NCI-H2029 (cell line): ENCODE measurements around the gene KPNB1.

Source experiments
- DNase-seq: peaks from one replicate; lab custom pipeline; 2025; lab: John Stamatoyannopoulos, UW

Gene KPNB1

DNA sequence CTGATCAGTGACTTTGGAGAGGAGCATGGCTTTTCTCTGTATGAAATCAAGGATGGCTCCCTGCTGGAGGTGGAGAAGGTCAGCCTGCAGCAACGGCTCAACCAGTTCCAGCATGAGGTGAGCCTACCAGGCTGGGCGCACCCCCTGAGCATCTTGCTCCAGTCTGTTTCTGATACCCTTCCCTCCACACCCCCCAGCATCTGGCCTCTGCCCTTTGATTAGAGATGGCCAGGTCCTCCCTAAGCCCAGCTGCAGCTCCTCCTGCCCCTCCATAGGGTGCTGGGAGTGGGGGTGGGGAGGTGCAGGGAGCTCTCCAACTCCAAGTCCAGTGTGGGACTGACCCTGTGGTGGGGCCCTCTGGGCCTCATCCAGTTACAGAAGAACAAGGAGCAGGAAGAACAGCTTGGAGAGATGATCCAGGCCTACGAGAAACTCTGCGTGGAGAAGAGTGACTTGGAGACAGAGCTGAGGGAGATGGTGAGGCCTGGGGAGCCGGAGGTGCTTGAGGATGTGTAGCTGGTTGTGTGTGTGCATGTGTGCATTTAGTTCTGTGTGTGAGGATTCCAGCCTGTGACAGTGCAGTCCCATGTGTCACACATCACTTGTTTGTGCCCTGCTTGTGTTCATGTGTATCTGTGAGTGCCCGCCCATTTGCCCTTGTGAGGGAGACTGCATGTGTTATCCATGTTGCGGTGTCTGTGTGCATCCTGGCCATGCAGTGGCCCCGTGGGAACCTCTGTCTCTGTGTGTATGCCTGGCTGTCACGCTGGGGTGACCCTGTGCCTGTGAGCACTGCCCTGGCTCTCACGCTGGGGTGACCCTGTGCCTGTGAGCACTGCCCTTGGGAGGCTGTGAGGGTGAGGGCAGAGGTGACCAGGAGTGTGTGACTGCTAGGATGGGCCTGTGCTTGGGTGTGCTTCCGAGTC, 47.3 kb downstream of the KPNB1 start:
- DNase-seq = no peak

DNA sequence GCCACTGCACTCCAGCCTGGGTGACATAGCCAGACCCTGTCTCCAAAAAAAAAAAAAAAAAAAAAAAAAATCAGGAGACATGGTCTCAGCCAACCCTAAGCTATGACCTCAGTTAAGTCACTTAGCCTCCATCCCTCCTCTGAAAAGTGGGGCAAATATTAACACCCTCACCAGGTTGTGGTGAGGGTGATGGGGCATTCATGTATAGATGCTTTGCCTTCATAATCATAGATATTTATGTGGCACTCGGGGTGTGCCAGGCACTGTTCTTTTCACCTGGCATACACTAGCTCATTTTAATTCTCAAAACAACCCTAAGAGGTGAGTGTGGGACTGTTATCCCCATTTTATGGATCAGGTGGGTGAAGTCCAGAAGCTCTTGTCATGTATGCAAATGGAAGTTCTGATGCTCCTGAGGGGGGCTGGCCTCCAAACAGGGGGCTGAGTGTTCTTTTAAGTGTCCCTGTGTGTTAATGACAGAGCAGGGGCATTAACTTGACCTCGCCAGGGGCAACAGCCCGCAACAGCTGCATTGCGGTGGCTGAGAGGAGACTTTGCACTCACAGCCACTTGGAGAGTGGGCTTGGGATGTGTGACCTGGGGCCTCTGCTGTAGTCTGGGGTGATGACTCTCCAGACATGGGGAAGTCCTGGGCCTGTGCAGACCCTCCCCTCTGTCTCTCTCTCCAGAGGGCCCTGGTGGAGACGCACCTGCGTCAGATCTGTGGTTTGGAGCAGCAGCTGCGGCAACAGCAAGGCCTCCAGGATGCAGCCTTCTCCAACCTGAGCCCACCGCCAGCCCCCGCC, 48.4 kb downstream of the KPNB1 start:
- DNase-seq = no peak

DNA sequence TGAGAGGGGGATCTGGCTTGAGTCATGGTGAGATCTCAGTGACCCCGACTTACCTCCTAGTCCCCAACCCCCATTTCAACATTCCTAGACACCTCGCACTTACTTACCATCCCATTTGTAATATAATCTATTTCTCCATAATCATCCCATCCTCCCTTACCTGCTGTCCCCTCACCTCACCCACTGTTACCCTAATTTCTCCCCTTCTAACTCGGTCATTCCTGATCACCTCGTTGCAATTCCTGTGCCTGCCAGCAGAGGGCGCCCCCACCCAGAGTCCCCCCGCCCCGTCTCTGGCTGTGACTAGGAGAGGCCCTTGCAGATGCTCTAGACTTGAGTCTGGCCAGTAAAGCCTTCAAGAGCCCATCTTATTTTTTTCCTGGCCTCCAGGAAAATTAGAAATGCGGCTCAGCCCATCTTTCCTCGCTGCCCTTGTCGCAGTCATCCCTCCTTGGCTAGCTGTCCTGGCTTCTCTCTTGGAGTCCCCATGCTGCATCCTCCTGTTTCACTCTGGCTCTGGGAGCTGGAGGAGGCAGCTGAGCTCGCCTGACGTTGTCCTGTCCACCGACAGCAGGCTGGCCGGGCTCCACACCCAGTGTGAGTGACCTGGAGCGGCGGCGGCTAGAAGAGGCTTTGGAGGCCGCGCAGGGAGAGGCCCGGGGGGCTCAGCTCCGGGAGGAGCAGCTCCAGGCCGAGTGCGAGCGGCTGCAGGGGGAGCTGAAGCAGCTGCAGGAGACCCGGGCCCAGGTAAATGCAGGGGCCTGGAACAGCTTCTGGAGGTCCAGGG, 49.2 kb downstream of the KPNB1 start:
- DNase-seq = no peak

DNA sequence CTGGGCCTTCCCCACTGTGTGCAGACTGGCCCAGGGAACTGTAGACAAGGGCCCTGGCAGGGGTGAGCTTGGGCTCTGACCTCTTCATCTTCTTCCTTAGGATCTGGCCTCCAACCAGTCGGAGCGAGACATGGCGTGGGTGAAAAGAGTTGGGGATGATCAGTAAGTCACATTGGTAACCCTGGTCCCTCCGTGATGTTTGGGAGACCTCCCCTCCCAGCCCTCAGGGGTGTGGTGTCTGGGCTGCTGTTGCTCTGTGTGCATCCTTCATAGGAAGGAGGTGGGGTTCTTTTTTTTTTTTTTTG, 49.8 kb downstream of the KPNB1 start:
- no peak for DNase-seq

DNA sequence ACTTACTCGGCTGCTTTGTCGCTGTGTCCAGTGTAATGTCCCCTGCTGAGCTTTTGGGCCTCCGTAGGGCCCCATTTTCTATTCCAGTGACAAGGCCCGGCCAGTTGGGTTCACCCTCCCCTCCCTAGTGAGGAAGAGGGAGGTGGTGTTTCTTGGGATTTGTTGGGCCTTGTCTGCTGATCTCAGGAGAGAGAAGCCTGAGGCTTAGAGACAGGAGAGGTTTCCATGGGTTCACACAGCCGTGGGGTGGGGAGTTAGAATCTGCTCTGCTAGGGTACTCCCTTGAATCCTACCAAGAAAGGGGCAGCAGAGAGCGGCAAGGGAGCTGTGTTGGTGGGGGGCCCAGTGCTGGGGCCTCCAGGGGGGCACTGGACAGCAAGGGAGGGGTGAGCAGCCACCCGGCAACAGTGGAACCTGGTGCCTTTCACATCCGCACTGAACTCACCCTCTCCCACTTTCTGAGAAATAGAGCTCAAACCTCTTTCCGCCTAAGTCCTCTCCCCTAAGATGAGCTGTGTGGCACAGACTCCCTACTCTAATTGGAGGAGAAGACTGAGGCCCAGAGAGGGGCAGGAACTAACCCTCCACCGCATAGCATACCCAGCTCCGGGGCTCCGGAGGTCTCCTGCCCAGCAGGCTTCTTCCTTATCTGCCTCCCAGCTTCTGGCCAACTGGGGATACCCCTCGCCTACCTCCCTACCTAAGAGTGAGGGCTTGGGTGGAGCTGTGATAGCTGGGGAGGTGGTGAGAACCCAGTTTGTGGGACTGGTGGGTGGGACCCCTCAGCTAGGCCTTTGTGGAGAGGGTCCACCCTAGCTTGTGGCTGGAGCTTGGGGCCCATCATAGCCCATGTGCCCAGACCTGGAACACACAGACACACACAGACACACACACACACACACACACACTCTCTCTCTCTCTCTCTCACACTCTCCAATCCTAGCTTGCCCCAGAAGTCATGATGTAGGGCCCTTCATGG, 51.0 kb downstream of the KPNB1 start:
- DNase-seq = no peak

DNA sequence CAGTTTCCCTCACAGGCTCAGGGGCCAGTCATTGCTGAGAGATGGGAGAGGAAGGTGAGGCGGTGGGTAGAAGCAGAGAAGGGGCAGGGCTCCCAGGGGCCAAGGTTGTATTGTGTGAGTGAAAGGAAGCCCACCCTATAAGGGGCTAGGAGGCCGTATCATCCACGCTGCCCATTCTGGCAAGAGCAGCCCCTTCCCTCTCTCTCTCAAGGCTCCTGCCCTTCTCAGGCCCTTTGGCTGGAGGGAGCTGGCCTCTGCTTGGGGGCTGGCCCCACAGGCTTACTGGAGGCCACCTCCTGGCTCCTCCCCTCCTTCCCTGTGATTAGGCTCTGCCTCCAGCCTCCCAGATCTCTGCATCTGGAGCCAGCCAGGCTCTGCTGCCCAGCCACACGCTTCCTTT, 51.9 kb downstream of the KPNB1 start:
- DNase-seq = no peak

DNA sequence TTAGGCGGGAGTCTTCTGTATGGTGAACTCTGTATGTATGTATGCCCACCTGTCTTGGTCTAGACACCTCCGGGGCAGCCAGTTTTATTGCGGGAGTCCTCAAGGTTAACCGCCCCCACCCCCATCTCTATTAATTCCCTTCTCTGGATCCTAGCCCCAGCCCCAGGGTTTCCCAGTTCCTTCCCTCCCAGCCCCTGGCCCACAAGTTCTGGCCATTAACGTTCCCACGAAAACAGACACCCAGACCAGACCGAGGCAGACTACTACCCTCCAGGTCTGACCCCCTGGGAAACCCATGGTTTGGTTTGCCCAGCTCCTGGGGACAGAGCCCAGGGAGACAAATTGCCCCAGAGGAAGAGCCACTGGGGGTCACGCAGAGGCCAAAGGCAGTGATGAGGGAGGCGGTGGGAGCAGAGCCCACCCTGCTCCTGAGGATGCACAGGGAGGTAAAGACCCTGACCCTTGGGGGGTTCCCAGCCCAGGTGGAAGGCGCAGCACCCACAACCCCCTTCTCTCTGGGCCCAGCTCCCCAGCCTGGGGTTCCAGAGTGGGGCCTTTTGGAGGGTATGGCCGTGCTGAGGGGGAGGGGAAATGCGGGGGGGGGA, 52.8 kb downstream of the KPNB1 start:
- DNase-seq = no peak

DNA sequence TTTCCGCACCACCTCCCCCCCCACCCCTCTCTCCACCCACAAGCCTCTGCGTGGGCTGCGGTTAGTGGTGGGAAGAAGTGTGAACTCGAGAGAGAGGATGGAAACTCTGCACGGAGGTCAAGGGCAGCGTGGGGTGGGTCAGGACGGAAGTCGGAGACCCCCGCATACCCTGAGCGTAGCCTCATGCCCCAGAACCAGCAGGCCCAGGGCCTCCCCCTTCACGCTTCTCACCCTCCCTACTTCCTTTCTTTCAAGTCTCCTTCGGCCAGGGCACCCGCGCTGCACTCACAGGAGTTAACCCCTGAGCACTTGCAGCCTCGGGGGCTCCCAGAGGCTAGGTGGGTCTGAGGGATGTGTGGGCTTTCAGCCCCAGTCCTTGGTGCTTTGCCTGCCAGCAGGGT, 53.5 kb downstream of the KPNB1 start:
- no peak for DNase-seq

GRCh38 chr17:47703671-47704070, 54.0 kb downstream of the KPNB1 start:
- DNase-seq = no peak

GRCh38 chr17:47704116-47704515, 54.4 kb downstream of the KPNB1 start:
- DNase-seq = no peak

DNA sequence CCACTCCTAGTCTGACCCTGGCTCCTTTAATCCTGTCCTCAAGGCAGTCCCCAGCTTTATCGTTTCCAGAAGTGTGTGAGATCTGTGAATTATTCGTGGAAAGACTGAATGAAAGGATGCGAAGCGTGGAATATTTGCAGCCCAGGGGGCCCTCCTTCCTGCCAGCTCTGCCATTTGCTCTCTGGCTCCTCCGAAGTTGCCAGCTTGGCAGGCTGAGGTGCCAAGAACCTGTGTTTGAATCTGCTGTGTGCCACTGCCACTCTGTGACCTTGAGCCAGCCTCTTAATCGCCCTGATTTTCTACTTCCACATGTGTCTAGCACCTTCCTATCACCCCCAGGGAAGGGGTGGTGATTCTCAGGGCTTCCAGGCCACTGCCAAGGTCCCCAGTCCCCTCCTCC, 55.0 kb downstream of the KPNB1 start:
- no peak for DNase-seq

DNA sequence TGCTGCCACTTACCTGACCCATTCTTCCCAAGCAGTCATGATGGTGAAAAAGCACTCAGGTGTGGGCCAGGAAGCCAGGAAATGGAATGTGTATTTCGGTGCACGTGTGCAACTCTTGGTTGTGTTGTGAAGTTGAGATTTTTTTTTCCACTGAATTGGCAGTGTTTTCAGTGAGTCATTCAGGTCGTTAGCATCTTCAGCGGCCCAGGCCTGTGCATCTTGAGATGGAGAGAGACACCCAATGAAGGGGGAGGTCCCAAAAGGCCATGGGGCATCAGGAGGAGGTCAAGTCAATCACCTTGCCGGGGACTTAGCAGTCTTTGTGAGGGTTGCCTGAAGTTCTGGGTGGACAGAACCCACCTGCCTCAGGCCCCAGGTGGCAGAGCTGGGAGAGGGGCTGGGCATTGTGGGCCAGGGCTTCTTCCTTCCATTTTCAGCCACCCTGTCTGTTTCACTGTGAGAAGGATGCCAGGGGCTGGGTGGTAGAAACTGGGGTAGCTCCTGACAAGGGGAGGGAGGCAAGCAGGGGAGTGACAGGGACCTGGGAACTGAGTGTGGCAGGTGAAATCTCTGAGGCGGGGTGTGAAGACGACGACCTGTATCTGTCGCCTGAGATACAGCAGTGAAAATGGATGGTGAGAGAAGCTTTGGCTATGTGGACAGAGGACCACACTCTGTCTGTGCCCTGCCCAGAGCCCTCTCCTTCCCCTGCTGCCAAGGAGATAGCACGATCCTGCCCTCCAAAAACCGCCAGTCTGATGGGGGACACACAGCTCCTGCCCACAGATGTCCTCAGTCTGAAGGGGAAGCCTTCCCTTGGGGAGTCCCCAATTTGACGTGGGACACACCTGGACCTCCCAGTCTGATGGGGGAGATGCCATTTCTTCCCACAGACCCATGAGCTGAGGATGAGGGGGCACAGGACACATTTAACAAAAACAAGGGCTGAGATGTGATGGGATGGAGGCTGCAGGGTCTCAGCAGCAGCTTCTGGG, 56.1 kb downstream of the KPNB1 start:
- DNase-seq = no peak

DNA sequence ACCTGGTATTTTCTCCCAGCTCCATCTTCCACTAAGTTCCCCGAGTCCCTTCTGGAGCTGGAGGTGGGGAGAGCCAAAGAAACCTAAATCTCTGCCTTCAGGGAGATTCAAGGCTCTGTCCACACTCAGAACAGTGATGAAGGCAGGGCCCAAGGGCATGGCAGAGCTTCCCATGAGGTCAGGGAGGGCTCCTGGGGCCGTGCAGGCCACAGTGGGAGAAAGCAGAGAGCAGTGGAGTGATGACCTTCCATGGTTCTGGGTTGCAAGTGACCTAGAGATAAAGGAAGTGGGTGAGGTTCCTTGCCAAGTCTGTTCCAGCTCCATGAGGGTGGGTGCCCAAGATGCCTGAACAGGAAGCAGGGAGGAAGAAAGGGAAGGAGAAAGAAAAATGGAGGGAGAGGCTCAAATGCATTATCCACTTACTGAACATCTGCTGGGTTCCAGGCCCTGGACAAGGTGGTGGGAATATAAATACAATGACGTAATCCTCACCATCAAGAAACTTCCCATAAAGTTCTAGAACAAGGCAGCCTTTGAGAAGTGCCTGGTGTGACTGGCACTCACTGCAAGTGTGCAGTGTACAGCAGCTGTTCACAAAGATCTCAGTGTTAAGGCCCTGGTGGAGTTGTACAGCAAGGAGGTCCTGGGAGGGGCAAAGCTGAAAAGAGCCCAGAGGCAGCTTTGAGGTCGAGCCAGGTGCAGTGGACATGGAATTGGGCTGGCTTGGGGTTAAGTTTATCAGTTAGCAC, 57.5 kb downstream of the KPNB1 start:
- DNase-seq = no peak

DNA sequence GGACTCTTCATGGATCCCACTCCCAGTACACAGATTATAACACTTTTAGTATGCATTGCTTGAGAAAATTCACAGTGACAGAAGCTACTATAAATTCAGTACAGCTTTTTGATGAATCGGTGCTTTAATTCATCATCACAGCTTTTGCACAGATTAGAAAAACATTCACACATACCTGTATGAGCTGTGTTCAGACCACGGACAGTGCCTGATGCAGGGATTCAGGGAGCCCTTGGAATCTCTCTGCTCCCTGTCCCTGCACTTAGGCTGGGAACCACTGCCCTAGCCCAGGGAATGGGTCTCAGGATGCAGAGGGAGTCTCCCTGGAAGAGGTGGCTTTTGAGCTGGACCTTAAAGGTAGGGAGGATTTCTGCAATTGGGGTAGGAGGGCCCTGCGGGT, 58.2 kb downstream of the KPNB1 start:
- no peak for DNase-seq

DNA sequence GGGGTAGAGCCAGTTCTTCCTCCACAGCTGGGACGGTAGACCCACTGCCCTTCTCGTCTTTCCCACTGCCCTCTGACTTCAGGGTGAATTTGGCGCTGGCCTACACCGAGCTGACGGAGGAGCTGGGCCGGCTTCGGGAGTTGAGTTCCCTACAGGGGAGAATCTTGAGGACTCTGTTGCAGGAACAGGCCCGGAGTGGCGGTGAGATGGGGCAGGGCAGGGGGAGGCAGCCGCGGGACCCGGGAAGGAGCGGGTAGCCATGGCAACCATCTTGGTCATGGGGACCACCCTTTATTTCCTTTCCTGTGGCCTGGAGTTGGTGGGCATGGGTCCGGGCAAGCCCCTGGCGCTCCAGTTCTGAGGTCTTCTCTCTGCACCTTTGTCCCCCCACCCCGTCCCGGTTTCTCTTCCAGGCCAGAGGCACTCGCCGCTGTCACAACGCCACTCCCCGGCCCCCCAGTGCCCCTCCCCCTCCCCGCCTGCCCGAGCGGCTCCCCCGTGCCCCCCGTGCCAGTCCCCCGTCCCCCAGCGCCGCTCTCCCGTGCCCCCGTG, 58.7 kb downstream of the KPNB1 start:
- no peak for DNase-seq

DNA sequence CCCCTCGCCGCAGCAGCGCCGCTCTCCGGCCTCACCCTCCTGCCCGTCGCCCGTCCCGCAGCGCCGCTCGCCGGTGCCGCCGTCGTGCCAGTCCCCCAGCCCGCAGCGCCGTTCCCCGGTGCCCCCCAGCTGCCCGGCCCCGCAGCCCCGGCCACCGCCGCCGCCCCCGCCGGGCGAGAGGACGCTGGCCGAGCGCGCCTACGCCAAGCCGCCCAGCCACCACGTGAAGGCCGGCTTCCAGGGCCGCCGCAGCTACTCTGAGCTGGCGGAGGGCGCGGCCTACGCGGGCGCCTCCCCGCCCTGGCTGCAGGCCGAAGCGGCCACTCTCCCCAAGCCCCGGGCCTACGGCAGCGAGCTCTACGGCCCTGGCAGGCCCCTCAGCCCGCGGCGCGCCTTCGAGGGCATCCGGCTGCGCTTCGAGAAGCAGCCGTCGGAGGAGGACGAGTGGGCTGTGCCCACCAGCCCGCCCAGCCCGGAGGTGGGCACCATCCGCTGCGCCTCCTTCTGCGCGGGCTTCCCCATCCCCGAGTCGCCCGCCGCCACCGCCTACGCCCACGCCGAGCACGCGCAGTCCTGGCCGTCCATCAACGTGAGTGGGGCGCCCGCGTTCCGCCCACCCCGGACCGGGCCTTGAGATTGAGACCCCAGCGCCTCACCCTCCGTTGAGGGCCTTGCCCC, 59.3 kb downstream of the KPNB1 start:
- DNase-seq = no peak

DNA sequence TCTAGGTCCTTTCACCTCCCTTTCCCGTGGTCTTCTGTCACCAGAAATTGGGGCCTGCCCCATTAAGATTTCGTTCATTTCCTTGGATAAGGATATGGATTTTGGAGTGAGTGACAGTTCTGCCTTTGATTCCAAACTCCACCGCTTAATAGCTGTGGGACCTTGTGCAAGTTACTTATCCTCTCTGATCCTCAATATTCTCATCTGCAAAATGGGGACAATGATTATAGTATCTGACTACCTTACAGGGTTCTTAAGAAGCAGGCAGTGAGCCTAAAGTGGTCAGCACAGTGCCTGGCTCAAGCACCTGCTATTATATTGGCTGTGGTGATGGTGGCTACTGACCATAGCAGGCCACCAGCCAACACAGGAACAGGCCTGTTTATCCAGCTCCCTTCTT, 59.9 kb downstream of the KPNB1 start:
- DNase-seq = no peak
